SHP77 treated with DMSO at 0.1 percent for 48 hours (cell line): ENCODE data around the gene PUM2.
A peak's percentile ranks its signal among the peaks of the same experiment; 100 is the strongest.
"Not testable (repeated sequence)": the region's sequence is repeated elsewhere in the genome, so short reads cannot be mapped to it uniquely, and the experiment has no call there.

Experiments used
- DNase-seq: peaks from one replicate; lab custom pipeline; 2025; lab: John Stamatoyannopoulos, UW

The PUM2 gene, protein sequence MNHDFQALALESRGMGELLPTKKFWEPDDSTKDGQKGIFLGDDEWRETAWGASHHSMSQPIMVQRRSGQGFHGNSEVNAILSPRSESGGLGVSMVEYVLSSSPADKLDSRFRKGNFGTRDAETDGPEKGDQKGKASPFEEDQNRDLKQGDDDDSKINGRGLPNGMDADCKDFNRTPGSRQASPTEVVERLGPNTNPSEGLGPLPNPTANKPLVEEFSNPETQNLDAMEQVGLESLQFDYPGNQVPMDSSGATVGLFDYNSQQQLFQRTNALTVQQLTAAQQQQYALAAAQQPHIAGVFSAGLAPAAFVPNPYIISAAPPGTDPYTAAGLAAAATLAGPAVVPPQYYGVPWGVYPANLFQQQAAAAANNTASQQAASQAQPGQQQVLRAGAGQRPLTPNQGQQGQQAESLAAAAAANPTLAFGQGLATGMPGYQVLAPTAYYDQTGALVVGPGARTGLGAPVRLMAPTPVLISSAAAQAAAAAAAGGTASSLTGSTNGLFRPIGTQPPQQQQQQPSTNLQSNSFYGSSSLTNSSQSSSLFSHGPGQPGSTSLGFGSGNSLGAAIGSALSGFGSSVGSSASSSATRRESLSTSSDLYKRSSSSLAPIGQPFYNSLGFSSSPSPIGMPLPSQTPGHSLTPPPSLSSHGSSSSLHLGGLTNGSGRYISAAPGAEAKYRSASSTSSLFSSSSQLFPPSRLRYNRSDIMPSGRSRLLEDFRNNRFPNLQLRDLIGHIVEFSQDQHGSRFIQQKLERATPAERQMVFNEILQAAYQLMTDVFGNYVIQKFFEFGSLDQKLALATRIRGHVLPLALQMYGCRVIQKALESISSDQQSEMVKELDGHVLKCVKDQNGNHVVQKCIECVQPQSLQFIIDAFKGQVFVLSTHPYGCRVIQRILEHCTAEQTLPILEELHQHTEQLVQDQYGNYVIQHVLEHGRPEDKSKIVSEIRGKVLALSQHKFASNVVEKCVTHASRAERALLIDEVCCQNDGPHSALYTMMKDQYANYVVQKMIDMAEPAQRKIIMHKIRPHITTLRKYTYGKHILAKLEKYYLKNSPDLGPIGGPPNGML

DNA sequence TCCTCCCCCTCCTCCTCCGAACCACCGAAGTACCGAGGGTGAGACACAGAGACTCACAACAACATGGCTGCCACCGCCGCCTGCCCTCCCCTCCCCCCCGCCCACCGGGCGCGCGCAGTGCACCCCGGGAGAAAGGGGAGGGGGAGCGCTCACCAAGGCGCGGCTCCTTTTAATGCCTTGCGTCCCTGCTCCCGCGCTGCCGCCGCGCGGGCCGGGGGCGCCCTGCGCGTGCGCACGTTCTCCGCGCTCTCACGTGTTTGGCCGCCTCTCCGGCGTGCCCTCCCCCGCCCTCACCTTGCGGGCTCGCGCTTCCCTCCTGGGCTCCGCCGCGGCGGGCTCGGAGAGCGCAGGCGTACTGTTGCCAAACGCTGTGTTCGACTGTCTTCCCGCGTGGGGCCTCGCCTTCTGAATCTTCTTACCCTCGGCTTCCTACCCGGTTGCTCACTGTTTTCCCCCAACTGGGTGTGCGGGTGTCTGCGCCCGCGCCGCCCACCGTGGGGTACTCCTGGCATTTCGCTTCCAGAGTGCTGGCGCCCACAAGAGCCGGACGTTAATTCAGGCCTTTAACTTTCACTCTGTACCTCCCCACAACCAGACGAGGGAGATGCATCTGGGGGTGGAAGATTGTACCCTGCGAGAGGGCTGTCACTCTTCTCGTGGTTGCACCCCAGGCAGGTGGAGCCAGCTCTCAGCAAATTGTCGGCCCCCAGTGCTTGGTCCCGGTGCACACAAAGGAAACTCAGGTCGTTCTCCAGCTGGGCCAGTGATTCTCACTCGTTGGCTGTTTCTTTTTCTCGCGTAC, at the start of gene PUM2:
Gene PUM2 (minus strand): TSS at position 92 of the 802 bp plus-strand sequence. CDS start 23,484 bp downstream, outside the sequence.
- DNase-seq: peak; percentile 89

DNA sequence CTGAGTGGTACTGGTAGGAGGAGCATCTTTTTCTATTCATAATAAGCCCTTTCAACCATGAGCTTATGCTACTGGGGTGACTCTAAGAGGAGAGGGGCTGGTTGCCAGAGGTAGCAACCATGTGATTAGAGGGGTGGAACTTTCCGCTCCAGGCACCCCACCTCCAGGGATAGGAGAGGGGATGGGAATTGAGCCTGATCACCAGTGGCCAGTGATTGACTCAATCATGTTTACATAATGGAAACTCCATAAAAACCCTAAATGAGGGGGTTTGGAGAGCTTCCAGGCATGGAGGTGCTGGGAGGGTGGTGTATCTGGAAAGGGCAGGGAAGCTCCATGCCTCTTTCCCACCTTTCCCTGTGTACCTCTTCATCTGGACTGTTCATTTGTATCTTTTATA, 49.7 kb upstream of the PUM2 start:
- DNase-seq: no peak

DNA sequence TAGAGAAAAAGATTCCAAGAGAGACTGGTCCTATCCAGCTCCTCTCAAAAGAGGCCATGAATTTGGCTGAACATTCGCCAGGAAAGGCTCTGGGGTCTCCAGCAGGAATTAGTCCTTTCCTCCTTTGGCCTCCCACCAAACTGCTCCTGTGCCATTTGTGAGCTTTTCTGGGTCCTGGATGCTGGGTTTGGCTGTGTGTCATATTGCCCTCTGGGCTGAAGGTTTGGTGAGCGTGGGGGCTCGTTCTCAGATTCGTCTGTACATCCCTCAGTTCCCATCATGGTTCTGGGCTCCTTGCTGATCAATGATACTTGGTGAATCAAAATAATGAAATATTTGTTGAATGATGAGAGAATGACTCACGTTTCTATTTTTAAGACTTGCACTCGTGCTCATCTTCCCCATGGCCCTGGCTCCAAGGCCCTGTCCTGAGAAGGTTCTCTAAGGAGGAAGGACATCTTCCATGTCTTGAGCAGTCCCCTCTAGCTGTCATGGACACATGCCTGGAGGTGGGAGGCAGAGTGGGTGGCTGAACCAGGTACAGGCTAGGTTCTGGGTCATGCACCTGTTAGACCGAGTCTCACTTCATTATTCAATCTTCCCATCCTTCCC, 48.4 kb upstream of the PUM2 start:
- no peak for DNase-seq

DNA sequence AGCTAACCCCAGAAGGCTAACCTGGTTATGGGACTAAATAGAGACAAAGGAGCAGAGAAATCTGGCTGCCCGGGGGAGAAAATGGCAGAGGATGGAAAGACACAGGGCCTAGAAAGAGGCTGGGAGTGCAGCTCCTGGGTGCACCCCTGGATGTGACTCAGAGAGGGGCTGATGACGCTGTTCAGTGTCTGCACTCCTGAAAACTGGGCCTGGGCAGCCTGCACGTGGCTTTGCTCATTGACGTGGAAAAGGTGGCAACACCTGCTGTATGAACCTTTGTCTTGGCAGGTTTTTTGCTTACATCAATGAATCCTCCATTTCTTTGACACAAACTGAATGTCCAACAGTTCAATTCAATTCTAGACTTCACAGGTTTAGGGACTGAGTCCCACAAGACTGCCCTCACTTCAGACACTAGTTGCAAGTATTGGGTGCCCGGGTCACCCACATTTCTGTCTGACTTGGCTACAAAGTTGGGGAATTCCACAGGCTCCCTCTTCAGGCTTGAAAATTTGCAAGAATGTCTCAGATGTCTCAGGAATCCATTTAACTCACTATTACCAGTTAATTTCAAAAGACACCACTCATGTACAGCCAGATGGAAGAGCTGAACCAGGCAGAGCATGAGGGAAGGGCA, 47.3 kb upstream of the PUM2 start:
- DNase-seq: no peak

DNA sequence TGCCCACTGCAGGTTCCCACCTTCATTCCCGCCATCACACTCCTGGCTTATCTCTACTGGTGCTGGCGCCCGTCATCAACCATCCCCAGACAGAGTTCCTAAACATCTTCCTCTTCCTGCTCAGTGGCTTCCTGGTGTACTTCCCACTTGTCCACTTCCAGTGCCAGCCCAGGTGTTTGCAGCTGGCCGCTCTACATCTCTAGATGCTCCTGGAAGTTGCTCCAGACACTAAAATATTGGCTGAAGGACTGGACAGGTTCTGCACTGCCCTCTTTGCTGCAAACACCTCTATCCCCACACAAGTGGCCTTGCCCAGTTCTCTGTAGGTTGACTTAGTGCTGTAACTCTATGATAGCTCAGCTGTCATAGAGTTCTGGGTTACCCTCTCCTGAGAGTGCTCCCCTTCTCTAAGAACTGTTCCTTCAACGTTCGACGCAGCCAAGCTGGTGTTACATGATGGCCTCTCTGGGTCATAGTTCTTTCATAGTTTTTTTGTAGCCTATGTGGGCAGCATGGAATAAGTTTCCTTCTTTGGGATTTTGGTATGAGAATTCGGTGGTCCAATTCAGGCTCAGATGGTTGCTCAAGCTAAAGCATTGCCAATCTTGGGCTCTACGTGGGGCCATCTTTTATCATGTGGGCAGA, 45.8 kb upstream of the PUM2 start:
- DNase-seq: no peak

DNA sequence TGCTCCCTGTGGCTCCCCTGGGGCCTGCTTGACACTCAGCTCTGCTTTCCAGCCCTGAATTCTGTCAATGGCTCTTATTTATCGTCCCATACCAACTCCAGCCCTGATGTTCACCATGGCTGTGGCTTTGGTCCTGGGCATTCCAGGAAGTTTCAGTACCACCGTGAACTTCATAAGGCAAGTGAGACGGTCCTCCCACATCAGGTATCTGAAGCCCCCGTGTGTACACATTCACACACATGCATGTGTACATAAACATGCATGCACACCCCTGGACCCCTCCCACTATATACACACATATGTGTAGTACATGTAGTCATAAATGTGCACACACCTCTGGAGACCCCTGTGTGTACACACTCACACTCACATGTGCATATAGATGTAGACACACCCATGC, 43.3 kb upstream of the PUM2 start:
- DNase-seq: no peak

DNA sequence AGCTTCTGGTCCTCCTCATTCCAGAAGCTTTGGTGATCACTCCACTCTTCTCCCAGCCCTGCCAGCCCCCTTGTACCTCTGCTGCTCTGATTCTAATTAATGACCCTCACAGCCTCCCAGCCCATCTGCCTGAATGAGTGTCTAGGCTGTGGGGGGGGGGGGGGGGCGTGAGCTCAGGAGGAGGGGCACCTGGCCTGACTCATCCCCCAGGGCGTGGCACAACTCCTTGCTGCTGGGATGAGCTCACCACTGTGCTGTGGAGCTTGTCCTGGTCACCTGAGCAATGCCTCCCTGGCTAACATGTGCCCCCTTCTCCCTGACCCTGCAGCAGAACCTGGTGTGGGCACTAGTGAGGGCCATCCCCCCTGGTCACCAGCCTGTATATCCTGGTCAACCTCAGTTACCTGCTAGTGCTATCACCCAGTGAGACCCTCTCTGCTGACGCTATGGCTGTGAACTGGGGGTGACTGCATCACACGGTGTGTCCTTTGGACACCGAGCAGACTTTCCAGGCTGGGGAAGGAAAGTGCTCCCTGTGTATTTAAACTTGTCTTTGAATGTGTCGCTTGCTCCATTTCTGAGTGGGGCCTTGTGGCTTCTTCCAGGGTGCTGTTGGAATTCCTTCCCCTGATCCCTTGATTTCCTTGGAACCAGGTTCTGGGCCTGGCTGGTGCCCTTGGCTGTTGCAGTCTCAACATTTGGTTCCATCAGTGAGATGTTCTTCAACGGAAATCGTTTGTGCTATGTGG, 41.5 kb upstream of the PUM2 start:
- no peak for DNase-seq

DNA sequence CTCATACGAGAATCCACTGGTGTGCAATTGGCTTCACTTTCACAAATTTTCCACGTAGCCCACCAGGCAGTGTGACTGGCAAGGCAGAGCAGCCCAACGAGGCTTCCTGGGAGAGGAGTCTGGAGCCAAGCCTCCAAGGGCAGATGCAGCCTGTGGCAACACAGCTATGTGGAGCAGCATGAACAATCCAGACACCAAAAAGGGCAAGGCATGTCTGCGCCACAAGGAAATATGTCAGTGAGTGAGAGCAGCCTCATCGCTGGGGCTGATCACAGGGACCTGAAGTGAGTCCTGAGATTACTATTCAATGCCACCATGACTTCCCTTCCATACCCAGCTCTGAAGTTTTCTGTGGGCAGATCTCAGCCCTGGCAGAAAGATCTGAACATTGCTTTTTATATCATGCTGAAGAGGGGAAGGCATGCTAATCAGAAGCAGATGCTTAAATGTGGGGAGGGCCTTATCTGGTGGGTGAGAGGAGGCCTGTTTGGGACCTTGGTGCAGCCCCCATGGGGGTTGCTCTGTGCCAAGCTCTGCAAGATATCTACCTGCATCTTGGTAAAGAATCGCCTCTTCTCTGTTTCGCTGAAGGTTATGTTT, 40.0 kb upstream of the PUM2 start:
- DNase-seq: no peak

DNA sequence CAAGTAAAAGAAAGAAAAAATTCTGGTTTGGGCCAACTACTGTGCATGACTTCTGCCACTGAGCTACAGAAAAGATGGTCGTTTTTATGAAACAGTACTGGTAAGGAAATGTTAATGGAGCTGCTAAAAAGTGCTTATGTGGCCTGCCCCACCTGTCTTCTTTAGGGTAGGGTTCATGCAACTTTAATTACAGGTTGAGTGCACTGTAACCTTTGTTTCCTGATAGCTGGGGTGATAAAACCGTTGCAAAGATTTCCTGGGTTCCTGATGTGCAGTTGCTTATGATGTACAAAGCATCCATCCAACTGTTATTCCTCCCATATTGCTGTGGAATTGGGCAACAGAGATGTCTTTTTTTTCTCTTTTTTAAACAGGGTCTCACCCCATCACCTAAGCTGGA, 34.3 kb upstream of the PUM2 start:
- no peak for DNase-seq

DNA sequence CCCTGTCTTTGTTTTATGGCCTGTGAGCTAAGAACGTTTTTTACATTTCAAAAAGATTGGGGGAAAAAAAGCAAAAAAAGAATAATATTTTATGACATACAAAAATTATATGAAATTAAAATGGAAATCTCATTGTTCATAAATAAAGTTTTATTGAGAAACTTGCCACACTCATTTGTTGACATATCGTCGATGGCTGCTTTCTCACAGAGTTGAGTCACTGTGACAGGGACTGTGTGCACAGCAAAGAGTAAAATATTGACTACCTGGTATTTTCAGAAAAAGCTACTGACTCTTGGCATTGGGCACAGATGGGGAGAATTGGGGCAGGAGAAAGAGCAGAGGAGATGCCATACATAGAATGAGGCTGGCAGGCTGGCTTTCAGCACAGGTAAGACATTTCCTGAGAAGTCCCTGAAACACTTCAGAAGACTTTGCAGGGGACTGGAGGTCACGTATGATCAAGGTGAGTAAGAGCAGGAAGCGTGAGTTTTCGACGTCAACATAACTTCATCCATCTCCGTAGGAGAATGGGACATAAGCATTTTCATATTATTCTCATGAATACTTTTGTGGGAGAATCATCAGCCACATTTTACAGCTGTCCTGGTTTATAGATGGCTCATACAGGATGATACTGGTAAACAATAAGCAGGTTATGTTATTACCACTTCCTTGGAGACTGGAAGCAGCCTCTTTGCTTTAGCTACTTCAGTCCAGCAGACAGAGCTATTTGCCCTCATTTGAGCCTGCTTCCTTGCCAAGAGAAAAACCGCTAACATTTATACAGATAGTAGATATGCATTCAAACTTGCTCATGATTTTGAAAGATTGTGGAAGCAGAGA, 32.5 kb upstream of the PUM2 start:
- DNase-seq: no peak

DNA sequence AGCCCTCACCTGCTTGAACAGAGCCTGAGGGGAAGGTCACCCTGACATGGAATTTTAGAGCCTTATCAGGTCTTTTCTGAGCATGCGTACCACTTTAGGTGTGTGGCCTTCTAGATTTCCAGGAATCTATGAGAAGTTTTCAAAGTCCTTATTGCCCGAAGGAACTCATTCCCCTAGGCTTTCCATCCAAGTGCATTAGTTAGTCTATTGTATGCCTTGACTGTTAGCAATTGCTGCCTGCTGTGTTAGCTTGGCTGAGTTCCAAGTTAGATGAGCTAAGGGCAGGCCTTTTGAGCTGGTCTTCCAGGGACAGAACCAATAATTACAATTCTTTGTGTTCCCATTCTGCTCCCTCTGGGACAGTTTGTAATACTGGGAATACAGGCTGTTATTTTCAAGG, 30.8 kb upstream of the PUM2 start:
- peak; percentile 24 for DNase-seq

DNA sequence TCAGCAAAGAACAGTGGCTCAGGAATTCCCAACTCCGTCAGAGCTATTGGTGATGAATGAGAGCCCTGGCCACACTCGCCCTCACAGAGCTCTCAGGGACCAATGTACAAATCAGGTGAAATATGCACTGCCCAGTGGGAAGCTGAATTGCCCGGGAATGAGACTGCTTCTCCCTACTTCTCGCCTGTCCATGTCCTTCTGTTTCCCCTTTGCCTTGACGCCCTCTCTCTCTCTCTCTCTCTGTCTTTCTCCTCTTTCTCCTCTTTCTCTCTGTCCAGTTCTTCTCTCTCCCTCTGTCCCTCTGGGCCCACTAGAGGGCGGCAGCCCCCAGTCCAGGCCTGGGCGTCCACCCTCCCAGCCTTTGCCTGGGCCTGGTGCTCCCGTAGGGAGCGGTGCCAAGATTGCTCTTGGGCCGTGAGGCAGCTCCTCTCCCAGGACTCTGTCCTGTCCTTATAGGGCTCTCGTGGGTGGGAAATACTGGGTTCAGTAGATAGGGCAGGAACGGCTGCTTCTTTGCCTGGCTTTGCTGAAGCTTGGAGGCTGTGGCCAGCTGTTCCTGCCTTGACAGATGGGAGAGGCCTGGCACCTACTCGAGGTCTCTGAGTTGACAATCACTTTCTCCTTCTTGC, 28.4 kb upstream of the PUM2 start:
- DNase-seq: peak; percentile 65

DNA sequence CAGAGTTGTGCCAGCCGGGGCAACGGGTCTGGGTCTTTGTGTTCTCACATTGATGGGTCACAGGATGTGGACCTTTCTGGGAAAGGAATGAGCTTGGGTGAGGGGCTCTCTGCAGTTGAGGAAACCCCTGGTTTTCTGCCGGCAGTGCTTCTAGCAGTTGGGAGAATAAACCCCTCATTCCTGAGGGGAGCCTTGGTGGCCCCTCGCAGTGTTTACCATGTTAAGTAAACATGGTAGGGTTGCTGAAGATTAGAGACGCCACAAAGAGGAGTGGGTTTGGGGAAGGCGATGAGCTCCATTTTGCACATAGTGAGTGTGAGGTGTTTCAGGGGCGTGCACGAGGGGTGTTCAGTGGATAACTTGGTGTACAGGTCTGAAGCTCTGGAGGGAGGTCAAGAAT, 27.7 kb upstream of the PUM2 start:
- DNase-seq: no peak

DNA sequence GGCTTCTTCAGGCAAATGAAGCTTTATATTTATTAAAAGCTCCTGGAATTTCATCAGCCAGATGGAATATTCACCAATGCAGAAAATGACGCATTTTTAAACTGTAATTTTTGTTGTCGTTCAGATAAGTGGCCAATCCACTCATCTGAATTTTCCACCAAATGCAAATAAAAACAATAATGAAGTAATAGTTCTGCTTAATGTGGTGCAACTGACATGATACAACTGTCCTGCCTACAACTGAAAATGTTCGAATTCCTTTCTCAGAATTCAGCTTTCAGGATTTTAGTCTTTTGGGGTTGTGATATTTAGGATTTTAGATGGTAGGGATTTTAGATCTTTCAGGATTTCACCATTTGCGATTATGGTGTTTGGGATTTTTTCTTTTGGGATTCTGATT, 27.1 kb upstream of the PUM2 start:
- DNase-seq: no peak

DNA sequence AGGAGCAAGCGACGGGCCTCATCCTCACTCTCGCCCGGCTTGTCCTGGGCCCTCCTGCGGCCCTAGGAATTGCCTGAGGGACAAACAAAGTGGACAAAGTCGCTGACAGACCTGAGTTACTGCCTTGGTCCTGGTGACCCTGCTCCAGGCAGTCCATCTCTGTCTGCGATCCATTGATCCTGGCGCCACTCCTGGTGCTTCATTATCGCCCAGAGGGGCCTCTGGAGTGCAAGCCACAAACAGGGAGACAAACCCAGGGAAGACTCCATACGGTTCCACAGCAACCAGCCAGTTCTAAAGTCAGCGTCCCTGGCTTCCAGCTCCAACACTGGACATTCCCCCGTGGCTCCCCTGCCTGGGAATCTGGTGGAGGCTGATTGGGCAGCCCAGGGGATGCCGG, 24.3 kb upstream of the PUM2 start:
- not testable (repeated sequence) for DNase-seq

DNA sequence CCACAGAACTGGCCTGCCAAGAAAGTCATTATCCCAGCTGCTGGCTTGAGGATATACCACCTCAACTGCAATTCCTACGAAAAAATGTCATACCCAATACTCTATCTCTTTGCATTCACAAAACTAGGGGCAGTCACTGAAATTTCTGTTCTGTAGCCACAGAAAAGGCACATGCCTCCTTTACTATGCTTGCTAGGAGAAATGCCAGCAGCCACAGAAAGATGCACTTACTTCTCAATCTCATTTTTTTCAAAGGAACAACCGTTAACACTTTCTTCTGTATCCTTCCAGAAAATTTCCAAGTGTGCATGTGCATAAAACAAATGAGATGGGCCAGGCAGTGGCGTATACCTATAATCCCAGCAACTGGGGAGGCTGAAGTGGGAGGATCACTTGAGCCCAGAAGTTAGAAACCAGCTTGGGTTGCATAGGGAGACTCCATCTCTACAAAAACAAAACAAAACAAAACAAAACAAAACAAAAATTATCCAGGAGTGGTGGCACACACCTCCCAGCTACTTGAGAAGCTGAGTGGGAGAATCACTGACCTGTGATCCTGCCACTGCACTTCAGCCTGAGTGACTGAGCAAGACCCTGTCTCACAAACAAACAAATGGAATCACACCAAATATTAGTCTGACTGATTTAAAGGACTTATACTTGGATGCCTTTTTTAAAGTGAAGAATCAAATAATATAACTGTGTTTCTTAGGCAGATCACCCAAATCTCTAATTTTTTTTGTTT, 22.4 kb upstream of the PUM2 start:
- no peak for DNase-seq

DNA sequence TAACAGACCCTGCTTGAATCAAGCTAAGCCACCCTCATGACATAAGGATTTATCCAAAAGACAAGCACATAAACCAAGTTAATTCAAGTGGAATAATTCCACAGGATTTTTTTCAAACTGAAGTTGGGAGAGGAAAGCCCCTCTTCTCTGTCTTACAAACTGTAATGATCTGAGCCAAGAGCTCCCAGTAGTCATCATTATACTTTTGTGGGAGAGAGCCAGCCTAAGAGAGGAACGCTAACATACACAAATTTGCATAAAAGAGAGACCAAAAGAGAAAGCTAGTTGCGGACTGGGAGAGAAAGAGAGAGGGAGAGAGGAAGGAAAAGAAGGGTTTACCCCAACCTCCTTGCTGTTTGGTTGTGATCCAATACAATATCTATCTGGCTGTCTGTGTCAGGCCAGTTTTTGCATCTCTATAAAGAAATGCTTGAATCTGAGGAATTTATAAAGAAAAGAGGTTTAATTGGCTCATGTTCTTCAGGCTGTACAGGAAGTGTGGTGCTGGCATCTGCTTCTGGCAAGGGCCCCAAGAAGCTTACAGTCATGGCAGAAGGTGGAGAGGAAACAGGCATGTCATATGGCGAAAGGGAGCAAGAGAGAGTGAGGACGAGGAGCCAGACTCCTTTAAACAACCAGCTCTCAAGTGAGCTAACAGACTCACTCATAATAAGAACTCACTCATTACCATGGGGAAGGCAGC, 20.8 kb upstream of the PUM2 start:
- DNase-seq: no peak
